Activated CD8-positive, alpha-beta memory T cell treated with anti-CD3 and anti-CD28 coated beads, Interleukin-2, amount 50 U/mL, for 48 hours (primary cell): ENCODE results near the gene KLF17.
"Not testable (repeated sequence)": the region's sequence is repeated elsewhere in the genome, so short reads cannot be mapped to it uniquely, and the experiment has no call there.

Experiments
- DNase-seq: peaks from one replicate; pipeline ENCODE4 v3.0.0-alpha.2; 2020

The KLF17 gene

GRCh38 chr1:44111861-44112260, 6.8 kb upstream of the KLF17 start:
- DNase-seq = no peak

GRCh38 chr1:44112486-44112885, 6.1 kb upstream of the KLF17 start:
- no peak for DNase-seq

- no peak for DNase-seq
Measured at GRCh38 chr1:44113095-44113609, 5.5 kb upstream of the KLF17 start.

GRCh38 chr1:44114098-44114497, 4.5 kb upstream of the KLF17 start:
- no peak for DNase-seq

GRCh38 chr1:44117272-44117671, 1.3 kb upstream of the KLF17 start:
- DNase-seq = not testable (repeated sequence)

GRCh38 chr1:44119525-44119924, 904 bp downstream of the KLF17 start:
- DNase-seq = no peak

GRCh38 chr1:44120398-44120949, 1.9 kb downstream of the KLF17 start:
- DNase-seq = no peak

- no peak for DNase-seq
Measured at GRCh38 chr1:44129616-44130500, 11.2 kb downstream of the KLF17 start.

- DNase-seq = no peak
Measured at GRCh38 chr1:44131411-44131810, 12.8 kb downstream of the KLF17 start.

- DNase-seq = no peak
Measured at GRCh38 chr1:44134071-44134920, 15.7 kb downstream of the KLF17 start.

- DNase-seq = no peak
Measured at GRCh38 chr1:44135886-44136285, 17.3 kb downstream of the KLF17 start.

GRCh38 chr1:44138239-44138638, 19.6 kb downstream of the KLF17 start:
- no peak for DNase-seq

GRCh38 chr1:44139565-44139964, 20.9 kb downstream of the KLF17 start:
- not testable (repeated sequence) for DNase-seq

- DNase-seq = no peak
Measured at GRCh38 chr1:44141531-44141930, 22.9 kb downstream of the KLF17 start, which contains the start of gene KLF18. KLF18 (minus strand) TSS chr1:44141631; CDS start chr1:44141631, 0 bp downstream.

- DNase-seq = no peak
Measured at GRCh38 chr1:44144962-44145756, 26.5 kb downstream of the KLF17 start.

GRCh38 chr1:44146536-44147361, 28.1 kb downstream of the KLF17 start:
- DNase-seq = no peak

- no peak for DNase-seq
Measured at GRCh38 chr1:44147582-44147981, 29.0 kb downstream of the KLF17 start.

GRCh38 chr1:44151332-44151731, 32.7 kb downstream of the KLF17 start:
- no peak for DNase-seq

GRCh38 chr1:44151808-44152207, 33.2 kb downstream of the KLF17 start:
- DNase-seq = no peak

GRCh38 chr1:44152692-44153091, 34.1 kb downstream of the KLF17 start:
- no peak for DNase-seq

GRCh38 chr1:44154049-44154448, 35.4 kb downstream of the KLF17 start:
- no peak for DNase-seq
